Fibroblast of lung (primary cell): ENCODE data around the gene LMNTD1. TPM values are rescaled to one million over a fixed set of nuclear protein-coding genes. Genes with fewer than 3 reads are reported as not detected.
A peak's percentile ranks its signal among the peaks of the same experiment; 100 is the strongest.

ENCODE experiments used
- DNase-seq, 2 donors: peaks; one replicate each; pipeline versions ENCODE4 v3.0.0 to v3.0.0-alpha.2; 2010; ENCODE audit warnings: low read depth in 2 of 2
- H2AFZ ChIP-seq: 2 replicates; pipeline ENCODE4 v1.5.1; 2012; ENCODE audit warnings: low read length, control low read depth, inconsistent platforms
- H3K27ac ChIP-seq: 2 replicates; pipeline ENCODE4 v1.5.1; 2011; ENCODE audit warnings: low read length, control low read depth; ENCODE audit not compliant: insufficient read depth
- H3K27me3 ChIP-seq: 2 replicates; pipeline ENCODE4 v1.5.1; 2011; ENCODE audit warnings: mild to moderate bottlenecking, low read length; ENCODE audit not compliant: control insufficient read depth, insufficient read depth
- H3K36me3 ChIP-seq: 2 replicates; pipeline ENCODE4 v1.5.1; 2011; ENCODE audit warnings: low read length; ENCODE audit not compliant: control insufficient read depth, insufficient read depth
- H3K4me1 ChIP-seq: 2 replicates; pipeline ENCODE4 v1.5.1; 2011; ENCODE audit warnings: low read length; ENCODE audit not compliant: control insufficient read depth, insufficient read depth; ENCODE audit errors: extremely low read depth
- H3K4me2 ChIP-seq: 2 replicates; pipeline ENCODE4 v1.5.1; 2011; ENCODE audit warnings: low read length, control low read depth; ENCODE audit not compliant: insufficient read depth; ENCODE audit errors: extremely low read depth
- H3K4me3 ChIP-seq, 4 experiments: fragments of 200-600 bp in 1 of 4; sonication (generic) in 1 of 4; replicated peaks in 1 of 4; 2 replicates each; pipeline ENCODE4 v1.5.1; 2011 to 2016; ENCODE audit warnings: low read length in 4 of 4, low read depth in 3 of 4, mild to moderate bottlenecking in 3 of 4, control low read depth in 2 of 4, inconsistent platforms in 1 of 4, mixed read lengths in 1 of 4; ENCODE audit not compliant: insufficient read depth in 1 of 4; ENCODE audit errors: control extremely low read depth in 1 of 4
- H3K79me2 ChIP-seq: 2 replicates; pipeline ENCODE4 v1.5.1; 2012; ENCODE audit warnings: mild to moderate bottlenecking, low read length, inconsistent platforms; ENCODE audit not compliant: control insufficient read depth, insufficient read depth
- H3K9ac ChIP-seq: 2 replicates; pipeline ENCODE4 v1.5.1; 2011; ENCODE audit warnings: mild to moderate bottlenecking, low read length, control low read depth; ENCODE audit not compliant: insufficient read depth
- H3K9me3 ChIP-seq: 2 replicates; pipeline ENCODE4 v1.5.1; 2012; ENCODE audit warnings: low read depth, low read length; ENCODE audit not compliant: control insufficient read depth, insufficient read depth
- H4K20me1 ChIP-seq: 2 replicates; pipeline ENCODE4 v1.5.1; 2011; ENCODE audit warnings: low read length; ENCODE audit not compliant: control insufficient read depth, insufficient read depth; ENCODE audit errors: extremely low read depth
- EZH2 ChIP-seq: IDR thresholded peaks from 2 replicates; pipeline ENCODE4 v1.5.1; 2012; ENCODE audit warnings: low read length, control low read depth, mild to moderate bottlenecking; ENCODE audit errors: missing control alignments
- polyA plus RNA-seq, 2 donors: library from polyadenylated mRNA; depleted of rRNA in 1 of 2; stranded (reverse) in 1 of 2; unstranded in 1 of 2; fragments of >200 nt; gene quantifications; 2 replicates each; pipeline ENCODE4 v1.2.1, GENCODE V29; 2011 to 2012; ENCODE audit warnings: missing spikeins in 1 of 2
- total RNA-seq: library from RNA; depleted of rRNA; stranded (reverse); fragments of >200 nt; gene quantifications from 2 replicates; pipeline ENCODE4 v1.2.1, GENCODE V29; 2014
- TF ChIP-seq, protein P1 (sequence below), 2 donors: IDR thresholded peaks in 1 of 2; conservative IDR thresholded peaks in 1 of 2; 1 replicate in 1 of 2; 2 replicates in 1 of 2; pipeline ENCODE4 v1.5.1; 2011 to 2012; ENCODE audit warnings: low read length in 2 of 2, control low read depth in 1 of 2, inconsistent platforms in 1 of 2, low read depth in 1 of 2, mild to moderate bottlenecking in 1 of 2

Gene LMNTD1
- total and polyA plus RNA-seq, 2 donors (not counting 1 experiment from before 2014, with no cell fraction given), result not detected

GRCh38 chr12:25463521-25463920, 89.6 kb downstream of the LMNTD1 start:
- H2AFZ ChIP-seq, result no peak overlapping the region
- no peaks in the 10 kb centered on the region for H3K4me1 ChIP-seq
- no peaks in the 10 kb centered on the region for H3K9me3 ChIP-seq
- no peak overlapping the region for H3K9ac ChIP-seq
- DNase-seq, result no peak
- H4K20me1 ChIP-seq, result no peaks in the 10 kb centered on the region
- no peak overlapping the region for H3K27ac ChIP-seq
- H3K79me2 ChIP-seq, result no peaks in the 10 kb centered on the region
- H3K4me2 ChIP-seq, result no peak overlapping the region
- TF ChIP-seq, protein P1, sequence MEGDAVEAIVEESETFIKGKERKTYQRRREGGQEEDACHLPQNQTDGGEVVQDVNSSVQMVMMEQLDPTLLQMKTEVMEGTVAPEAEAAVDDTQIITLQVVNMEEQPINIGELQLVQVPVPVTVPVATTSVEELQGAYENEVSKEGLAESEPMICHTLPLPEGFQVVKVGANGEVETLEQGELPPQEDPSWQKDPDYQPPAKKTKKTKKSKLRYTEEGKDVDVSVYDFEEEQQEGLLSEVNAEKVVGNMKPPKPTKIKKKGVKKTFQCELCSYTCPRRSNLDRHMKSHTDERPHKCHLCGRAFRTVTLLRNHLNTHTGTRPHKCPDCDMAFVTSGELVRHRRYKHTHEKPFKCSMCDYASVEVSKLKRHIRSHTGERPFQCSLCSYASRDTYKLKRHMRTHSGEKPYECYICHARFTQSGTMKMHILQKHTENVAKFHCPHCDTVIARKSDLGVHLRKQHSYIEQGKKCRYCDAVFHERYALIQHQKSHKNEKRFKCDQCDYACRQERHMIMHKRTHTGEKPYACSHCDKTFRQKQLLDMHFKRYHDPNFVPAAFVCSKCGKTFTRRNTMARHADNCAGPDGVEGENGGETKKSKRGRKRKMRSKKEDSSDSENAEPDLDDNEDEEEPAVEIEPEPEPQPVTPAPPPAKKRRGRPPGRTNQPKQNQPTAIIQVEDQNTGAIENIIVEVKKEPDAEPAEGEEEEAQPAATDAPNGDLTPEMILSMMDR (conservative IDR thresholded peaks at IDR 0.05 in 1 of 2, IDR thresholded peaks at IDR 0.05 in 1 of 2; ENCODE audit: low read depth in 1 of 2, low read length in 2 of 2), result no peak
- no peak for TF ChIP-seq EZH2
- H3K4me3 ChIP-seq, result no peak overlapping the region
- no peaks in the 10 kb centered on the region for H3K27me3 ChIP-seq
- H3K36me3 ChIP-seq, result no peaks in the 10 kb centered on the region

DNA sequence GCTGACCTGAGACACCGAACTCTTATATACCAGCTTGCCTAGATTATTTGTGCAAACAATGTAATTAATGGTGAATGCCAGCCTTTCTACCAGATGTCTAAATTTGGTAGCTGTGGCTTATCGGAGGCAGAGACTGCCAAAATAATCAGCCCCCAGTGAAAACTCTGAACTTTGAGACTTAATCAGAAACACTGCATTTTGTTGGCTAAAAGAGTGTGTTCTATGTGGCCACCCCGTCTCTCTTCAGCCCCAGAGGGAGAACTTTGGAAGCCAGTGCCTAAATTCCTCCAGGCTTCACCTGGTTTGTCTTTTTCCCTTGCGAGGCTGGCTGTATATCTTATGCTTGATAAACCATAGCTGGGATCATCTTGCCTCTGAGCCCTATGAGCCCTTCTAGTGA, 90.1 kb downstream of the LMNTD1 start:
- no peak for DNase-seq
- H3K79me2 ChIP-seq, result no peaks in the 10 kb centered on the region
- no peaks in the 10 kb centered on the region for H4K20me1 ChIP-seq
- H2AFZ ChIP-seq, result no peak overlapping the region
- no peak overlapping the region for H3K4me3 ChIP-seq
- H3K9me3 ChIP-seq, result no peaks in the 10 kb centered on the region
- H3K36me3 ChIP-seq, result no peaks in the 10 kb centered on the region
- no peak overlapping the region for H3K9ac ChIP-seq
- no peak overlapping the region for H3K4me2 ChIP-seq
- H3K27ac ChIP-seq, result no peak overlapping the region
- TF ChIP-seq, protein P1 (conservative IDR thresholded peaks at IDR 0.05 in 1 of 2, IDR thresholded peaks at IDR 0.05 in 1 of 2; ENCODE audit: low read depth in 1 of 2, low read length in 2 of 2), result no peak
- no peak for TF ChIP-seq EZH2
- H3K27me3 ChIP-seq, result no peaks in the 10 kb centered on the region
- H3K4me1 ChIP-seq, result no peaks in the 10 kb centered on the region

- Histone ChIP-seq H3K4me3 (no peak overlapping the region), H3K27me3 (no peaks in the 10 kb centered on the region), H3K36me3 (no peaks in the 10 kb centered on the region), H3K9me3 (no peaks in the 10 kb centered on the region), H2AFZ (peak overlapping the region; percentile 68), H3K4me2 (no peak overlapping the region), H3K9ac (no peak overlapping the region), H3K79me2 (no peaks in the 10 kb centered on the region), H3K4me1 (no peaks in the 10 kb centered on the region), H3K27ac (no peak overlapping the region), H4K20me1 (no peaks in the 10 kb centered on the region)
- DNase-seq, result no peak
- TF ChIP-seq, protein P1 (conservative IDR thresholded peaks at IDR 0.05 in 1 of 2, IDR thresholded peaks at IDR 0.05 in 1 of 2; ENCODE audit: low read depth in 1 of 2, low read length in 2 of 2), result no peak
- no peak for TF ChIP-seq EZH2
Measured at GRCh38 chr12:25459541-25459951, 93.5 kb downstream of the LMNTD1 start.
